A549 (cell line): ENCODE results near the gene BIRC5. TPM values are rescaled to one million over a fixed set of nuclear protein-coding genes. Genes with fewer than 3 reads are reported as not detected.

Experiments used
- ATAC-seq, 2 experiments: fragments of 200-7000 bp in 1 of 2; fragments of >200 bp in 1 of 2; cut with Nextera tagmentation in 1 of 2; cut with Tn5 transposase in 1 of 2; 3 replicates each; pipeline versions ENCODE4 v1.8.0 to v1.9.1; 2018 to 2020; ENCODE audit warnings: mild to moderate bottlenecking in 1 of 2, moderate library complexity in 1 of 2
- CTCF ChIA-PET: fragments of 300-600 bp; sonication (Branson Sonifier 250); formaldehyde crosslinking; extraction: SDS; loops from one replicate; lab custom pipeline; 2021; ENCODE audit warnings: antibody characterized with exemption, inconsistent platforms; lab: Yijun Ruan, JAX
- POLR2A ChIA-PET: fragments of 350-600 bp; formaldehyde crosslinking; extraction: SDS; loops from one replicate; lab custom pipeline; 2021; ENCODE audit warnings: antibody characterized with exemption, inconsistent platforms; lab: Yijun Ruan, JAX
- DNase-seq, 2 experiments: peaks; one replicate each; pipeline versions ENCODE4 v3.0.0 to v3.0.0-alpha.2; 2011 to 2016; ENCODE audit warnings: low read depth in 1 of 2, low spot score in 1 of 2
- FAIRE-seq: peaks from 2 replicates; lab custom pipeline; 2011; peaks lifted over from hg19 to GRCh38; lab: Jason Lieb, UNC
- H3K27ac ChIP-seq, 2 experiments: fragments of >200 bp; sonication (Bioruptor Twin); formaldehyde crosslinking; 3 replicates each; pipeline ENCODE4 v1.5.1; 2016 to 2017
- H3K4me1 ChIP-seq: fragments of >200 bp; sonication (Bioruptor Twin); formaldehyde crosslinking; 3 replicates; pipeline ENCODE4 v1.6.1; 2016
- H3K4me2 ChIP-seq: fragments of >200 bp; sonication (Bioruptor Twin); formaldehyde crosslinking; 3 replicates; pipeline ENCODE4 v1.6.1; 2016
- H3K4me3 ChIP-seq: fragments of >200 bp; sonication (Bioruptor Twin); formaldehyde crosslinking; 3 replicates; pipeline ENCODE4 v1.5.1; 2016
- H3K9me3 ChIP-seq: fragments of >200 bp; sonication (Bioruptor Twin); formaldehyde crosslinking; 3 replicates; pipeline ENCODE4 v1.6.1; 2016
- CBX2 ChIP-seq: fragments of 200-600 bp; sonication (generic); IDR thresholded peaks from 2 replicates; pipeline ENCODE4 v1.6.1; 2016; ENCODE audit warnings: low read depth, mild to moderate bottlenecking, borderline replicate concordance
- CHD2 ChIP-seq: fragments of 150-350 bp; IDR thresholded peaks from 2 replicates; pipeline ENCODE4 v1.6.1; 2014; ENCODE audit warnings: low read length; ENCODE audit not compliant: partially characterized antibody
- ESRRA ChIP-seq: fragments of 150-350 bp; IDR thresholded peaks from 2 replicates; pipeline ENCODE4 v1.6.1; 2014; ENCODE audit warnings: mild to moderate bottlenecking, low read length, borderline replicate concordance
- GATA3 ChIP-seq: IDR thresholded peaks from 2 replicates; pipeline ENCODE4 v1.6.1; 2012; ENCODE audit warnings: borderline replicate concordance
- JUNB ChIP-seq: fragments of >200 bp; sonication (Bioruptor Twin); formaldehyde crosslinking; IDR thresholded peaks from 2 replicates; pipeline ENCODE4 v1.6.1; 2016
- KDM5A ChIP-seq: fragments of 200-600 bp; sonication (generic); IDR thresholded peaks from 2 replicates; pipeline ENCODE4 v1.6.1; 2016; ENCODE audit warnings: antibody characterized with exemption, mild to moderate bottlenecking
- MAFK ChIP-seq: fragments of 450-650 bp; IDR thresholded peaks from 2 replicates; pipeline ENCODE4 v1.6.1; 2014; ENCODE audit not compliant: partially characterized antibody
- NPAS2 ChIP-seq: fragments of 250-450 bp; sonication (Bioruptor Pico); IDR thresholded peaks from 2 replicates; pipeline ENCODE4 v1.8.0; 2022; ENCODE audit warnings: mild to moderate bottlenecking, moderate library complexity, borderline replicate concordance
- POLR2AphosphoS2 ChIP-seq: conservative IDR thresholded peaks from 2 replicates; pipeline ENCODE4 v1.6.1; 2012; ENCODE audit warnings: low read length, improper control_type of control experiment, inconsistent platforms
- RAD21 ChIP-seq, 2 experiments: fragments of >200 bp in 1 of 2; sonication (Bioruptor Twin) in 1 of 2; formaldehyde crosslinking in 1 of 2; IDR thresholded peaks in 1 of 2; conservative IDR thresholded peaks in 1 of 2; 2 replicates in 1 of 2; 3 replicates in 1 of 2; pipeline ENCODE4 v1.6.1; 2012 to 2018; ENCODE audit warnings: inconsistent platforms in 1 of 2
- SMC3 ChIP-seq: fragments of >200 bp; sonication (Bioruptor Twin); formaldehyde crosslinking; IDR thresholded peaks from 3 replicates; pipeline ENCODE4 v1.6.1; 2018; ENCODE audit warnings: inconsistent platforms
- TFCP2L1 ChIP-seq: fragments of 250-450 bp; sonication (Bioruptor Pico); IDR thresholded peaks from 2 replicates; pipeline ENCODE4 v1.5.0; 2021; ENCODE audit warnings: mild to moderate bottlenecking
- ZSCAN20 ChIP-seq: fragments of 250-450 bp; sonication (Bioruptor Pico); IDR thresholded peaks from 2 replicates; pipeline ENCODE4 v1.8.0; 2022; ENCODE audit warnings: mild to moderate bottlenecking, moderate library complexity
- WGBS: methylation state at CpG from one replicate; pipeline ENCODE4 v1.1.6; 2017; ENCODE audit errors: missing lambda C conversion rate; 5-methylcytosine and 5-hydroxymethylcytosine counted together
- polyA plus RNA-seq, 4 experiments: library from polyadenylated mRNA; depleted of rRNA in 3 of 4; stranded (reverse); fragments of >200 nt; fragmentation: RNase III in 1 of 4; extraction: RNeasy Plus Mini Kit Qiagen cat#74134 plus additional on column Dnase treatment in 1 of 4; gene quantifications; 2 replicates in 3 of 4; 3 replicates in 1 of 4; pipeline ENCODE4 v1.2.3, GENCODE V29; 2011 to 2017
- TF ChIP-seq, protein P1 (sequence below): fragments of >200 bp; sonication (Bioruptor Twin); formaldehyde crosslinking; IDR thresholded peaks from 3 replicates; pipeline ENCODE4 v1.6.1; 2016
- TF ChIP-seq, protein P2 (sequence below): fragments of 250-450 bp; sonication (Bioruptor Pico); IDR thresholded peaks from 2 replicates; pipeline ENCODE4 v1.5.0; 2020; ENCODE audit warnings: low read depth, mild to moderate bottlenecking, moderate library complexity
- TF ChIP-seq, protein P3 (sequence below): fragments of >200 bp; sonication (Bioruptor Twin); formaldehyde crosslinking; IDR thresholded peaks from 2 replicates; pipeline ENCODE4 v1.6.1; 2016

Gene BIRC5
- polyA plus RNA-seq, 2 of the 4 experiments (the other 2 are of a cell fraction) = 51.9 to 109 TPM

DNA sequence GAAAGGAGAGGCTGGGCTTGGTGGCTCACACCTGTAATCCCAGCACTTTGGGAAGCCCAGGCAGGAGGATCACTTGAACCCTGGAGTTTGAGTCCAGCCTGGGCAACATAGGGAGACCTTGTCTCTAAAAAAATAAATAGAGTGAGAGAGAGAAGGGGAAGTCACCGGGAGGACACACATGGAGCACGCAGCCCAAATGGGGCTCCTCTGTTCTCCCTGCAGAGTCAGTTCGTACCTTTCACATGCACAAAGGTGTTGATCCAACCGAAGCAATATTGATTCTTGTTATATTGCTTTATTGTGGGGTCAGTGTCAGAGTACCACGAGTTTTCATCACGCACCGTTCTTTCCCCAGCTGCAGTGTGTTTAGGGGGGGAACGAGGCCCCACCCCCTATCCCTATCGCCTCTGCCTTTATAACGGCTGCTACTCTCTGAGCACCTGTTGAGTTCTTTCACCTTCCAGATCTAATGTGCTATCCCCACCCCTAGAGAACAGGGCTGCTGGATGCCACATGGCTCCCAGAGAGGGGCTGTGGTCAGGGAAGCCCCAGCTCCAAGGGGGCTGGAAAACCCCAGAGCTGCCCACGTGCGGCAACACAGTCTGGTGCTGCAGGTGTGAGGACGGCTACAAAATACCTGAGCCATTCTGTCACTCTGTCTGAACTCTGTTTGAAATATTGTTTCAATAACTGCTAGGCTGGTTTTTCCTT is 16.4 kb downstream of the BIRC5 start:
- ChIA-PET CTCF (interaction anchor here (0.7 to 17.1 kb wide), 2 partner anchors 22 to 100 kb away, joined by 3 to 150 read pairs; no protein-coding TSS in a partner anchor), POLR2A (no interaction called here)
- no peak for ATAC-seq
- WGBS = 56% methylated on average over 13 of the region's 13 CpGs
- TF ChIP-seq RAD21 (conservative IDR thresholded peaks at IDR 0.05 in 1 of 2, IDR thresholded peaks at IDR 0.05 in 1 of 2) (no peak), CBX2 (no peak), POLR2AphosphoS2 (no peak), GATA3 (no peak), CHD2 (no peak), SMC3 (no peak), ESRRA (no peak)
- Histone ChIP-seq H3K4me1 (no peaks in the 10 kb centered on the region; the same call in 2 of the 3 replicates), H3K4me2 (no peak overlapping the region), H3K9me3 (no peaks in the 10 kb centered on the region), H3K4me3 (no peak overlapping the region), H3K27ac (no peak overlapping the region)
- DNase-seq = no peak
- FAIRE-seq = no peak

DNA sequence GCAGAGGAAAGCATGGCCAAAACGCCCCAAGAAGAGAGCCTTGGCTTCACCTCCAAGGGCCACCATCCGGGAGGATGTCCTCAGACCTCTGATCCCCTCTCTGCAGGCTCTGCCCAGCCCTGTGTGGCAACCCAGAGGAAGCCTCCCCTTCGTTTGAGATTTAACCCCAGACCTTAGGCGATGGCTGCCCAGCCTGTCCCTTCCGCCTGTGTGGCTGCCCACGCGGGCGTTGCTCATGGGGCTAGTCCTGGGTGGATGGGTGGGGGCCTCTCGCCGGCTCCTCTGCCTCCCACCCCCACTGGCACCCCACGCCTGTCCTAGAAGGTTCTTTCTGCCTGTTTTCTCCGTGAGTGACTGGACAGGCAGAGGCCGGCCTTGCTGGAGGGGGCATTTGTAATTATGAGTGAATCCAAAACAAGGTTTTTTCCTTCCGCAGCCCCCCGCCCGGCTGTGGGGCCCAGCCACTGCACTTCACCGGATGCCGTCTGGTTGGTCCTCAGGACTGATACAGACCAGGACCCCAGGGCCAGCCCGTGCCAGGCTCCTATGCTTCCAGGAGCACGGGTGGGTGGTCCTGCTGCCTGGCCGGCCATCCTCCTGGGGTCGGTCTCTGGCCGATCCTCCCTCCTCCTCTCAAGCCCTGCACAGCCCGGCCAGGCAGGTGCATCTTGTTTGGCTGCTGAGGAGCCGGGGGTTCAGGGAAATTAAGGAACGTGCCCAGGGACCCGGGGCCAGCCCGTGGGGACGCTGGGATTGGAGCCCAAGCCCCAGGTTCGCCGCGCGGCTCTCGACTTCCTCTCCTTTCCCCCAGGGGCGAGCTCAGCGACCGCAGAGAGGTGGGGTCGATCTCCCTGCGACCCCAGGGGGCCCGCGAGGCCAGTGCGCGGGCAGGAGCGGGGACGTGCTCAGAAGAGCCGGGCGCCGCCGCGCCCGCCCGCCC is 17.2 kb downstream of the BIRC5 start, which contains the start of gene TMEM235:
Gene TMEM235, plus strand, starts transcription at position 636 of the 940 bp plus-strand sequence. CDS start 393 bp downstream, outside the sequence.
- POLR2A ChIA-PET = no interaction called here
- CTCF ChIA-PET = interaction anchor here (1.1 to 17.1 kb wide), 3 partner anchors 8 to 21 kb away, joined by 3 to 150 read pairs (median 10); no protein-coding TSS in a partner anchor
- no peaks in the 10 kb centered on the region for H3K9me3 ChIP-seq
- ATAC-seq (peak; percentile 24 to 39; a peak in 4 of 6 replicates), FAIRE-seq (no peak), DNase-seq (no peak)
- no peak for TF ChIP-seq ZSCAN20 (CRISPR knock-in tag)
- TF ChIP-seq CBX2 = no peak
- TF ChIP-seq, protein P1, sequence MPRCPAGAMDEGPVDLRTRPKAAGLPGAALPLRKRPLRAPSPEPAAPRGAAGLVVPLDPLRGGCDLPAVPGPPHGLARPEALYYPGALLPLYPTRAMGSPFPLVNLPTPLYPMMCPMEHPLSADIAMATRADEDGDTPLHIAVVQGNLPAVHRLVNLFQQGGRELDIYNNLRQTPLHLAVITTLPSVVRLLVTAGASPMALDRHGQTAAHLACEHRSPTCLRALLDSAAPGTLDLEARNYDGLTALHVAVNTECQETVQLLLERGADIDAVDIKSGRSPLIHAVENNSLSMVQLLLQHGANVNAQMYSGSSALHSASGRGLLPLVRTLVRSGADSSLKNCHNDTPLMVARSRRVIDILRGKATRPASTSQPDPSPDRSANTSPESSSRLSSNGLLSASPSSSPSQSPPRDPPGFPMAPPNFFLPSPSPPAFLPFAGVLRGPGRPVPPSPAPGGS = no peak
- TF ChIP-seq SMC3 = no peak
- TF ChIP-seq JUNB = no peak
- no peak for TF ChIP-seq MAFK
- TF ChIP-seq, protein P2, sequence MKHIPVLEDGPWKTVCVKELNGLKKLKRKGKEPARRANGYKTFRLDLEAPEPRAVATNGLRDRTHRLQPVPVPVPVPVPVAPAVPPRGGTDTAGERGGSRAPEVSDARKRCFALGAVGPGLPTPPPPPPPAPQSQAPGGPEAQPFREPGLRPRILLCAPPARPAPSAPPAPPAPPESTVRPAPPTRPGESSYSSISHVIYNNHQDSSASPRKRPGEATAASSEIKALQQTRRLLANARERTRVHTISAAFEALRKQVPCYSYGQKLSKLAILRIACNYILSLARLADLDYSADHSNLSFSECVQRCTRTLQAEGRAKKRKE (CRISPR knock-in tag) = no peak
- no peak for TF ChIP-seq KDM5A
- peak within 1 kb of the TSS; percentile 35; the same call in 2 of the 3 replicates for H3K4me3 ChIP-seq
- no peaks in the 10 kb centered on the region; the same call in 2 of the 3 replicates for H3K4me1 ChIP-seq
- H3K27ac ChIP-seq = peak within 1 kb of the TSS in 1 of 2 experiments; percentile 61; a peak in 2 of 6 replicates
- 60% methylated on average over 28 of the region's 52 CpGs for WGBS
- H3K4me2 ChIP-seq = peak within 1 kb of the TSS; percentile 76

DNA sequence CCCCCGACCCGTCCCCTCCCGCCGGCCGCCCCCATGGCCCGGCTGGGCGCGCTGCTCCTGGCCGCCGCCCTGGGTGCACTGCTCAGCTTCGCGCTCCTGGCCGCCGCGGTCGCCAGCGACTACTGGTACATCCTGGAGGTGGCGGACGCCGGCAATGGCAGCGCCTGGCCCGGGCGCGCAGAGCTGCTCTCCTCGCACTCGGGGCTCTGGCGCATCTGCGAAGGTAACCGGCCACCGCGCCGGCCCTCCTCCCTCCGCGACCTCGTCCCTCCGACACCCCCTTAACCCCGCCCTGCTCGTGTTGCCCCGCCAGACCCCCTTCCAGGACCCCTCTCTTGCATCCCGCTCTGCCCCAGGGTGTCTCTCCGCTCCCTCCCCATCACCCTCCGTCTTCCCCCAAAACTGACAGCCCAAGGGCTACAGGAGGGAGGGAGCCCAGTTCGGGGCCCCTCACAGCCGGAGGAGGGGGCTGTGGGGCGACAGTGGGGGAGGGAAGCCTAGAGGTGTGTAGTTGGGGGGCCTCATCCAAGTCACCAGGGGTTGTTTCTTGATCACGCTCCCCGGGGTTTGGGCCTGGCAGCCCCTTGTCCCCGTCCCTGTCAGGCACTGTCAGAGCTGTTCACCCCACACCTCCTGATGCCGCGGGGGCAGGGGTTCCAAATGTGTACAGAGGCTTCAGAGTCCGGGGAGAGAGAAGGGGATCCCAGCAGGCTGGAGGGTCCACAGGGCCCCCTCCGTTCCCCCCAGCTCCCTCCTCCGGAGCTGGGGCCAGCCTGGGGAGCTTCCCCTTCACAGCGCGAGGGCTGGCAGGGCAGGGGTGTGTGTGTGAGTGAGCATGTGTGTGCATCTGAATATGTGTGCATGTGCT is 18.2 kb downstream of the BIRC5 start:
- WGBS = 49% methylated on average over 43 of the region's 55 CpGs
- Histone ChIP-seq H3K27ac (peak overlapping the region in 1 of 2 experiments; percentile 61; a peak in 2 of 6 replicates), H3K9me3 (no peaks in the 10 kb centered on the region), H3K4me1 (no peaks in the 10 kb centered on the region; the same call in 2 of the 3 replicates), H3K4me2 (peak overlapping the region; percentile 76), H3K4me3 (peak overlapping the region; percentile 35; the same call in 2 of the 3 replicates)
- ATAC-seq (peak in 1 of 2 experiments; percentile 38; a peak in 3 of 6 replicates), FAIRE-seq (no peak), DNase-seq (no peak)
- no peak for TF ChIP-seq TFCP2L1 (CRISPR knock-in tag)
- TF ChIP-seq, protein P3, sequence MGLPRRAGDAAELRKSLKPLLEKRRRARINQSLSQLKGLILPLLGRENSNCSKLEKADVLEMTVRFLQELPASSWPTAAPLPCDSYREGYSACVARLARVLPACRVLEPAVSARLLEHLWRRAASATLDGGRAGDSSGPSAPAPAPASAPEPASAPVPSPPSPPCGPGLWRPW = no peak
- TF ChIP-seq SMC3 = no peak
- no peak for TF ChIP-seq NPAS2 (CRISPR knock-in tag)
- no peak for TF ChIP-seq CHD2
- ChIA-PET CTCF (interaction anchor here (0.9 to 1.5 kb wide), 3 partner anchors 9 to 126 kb away, joined by 3 to 10 read pairs (median 3); no protein-coding TSS in a partner anchor), POLR2A (no interaction called here)
